ENCODE data around the gene TMEM59L. TPM values are rescaled to one million over a fixed set of nuclear protein-coding genes. Genes with fewer than 3 reads are reported as not detected.

Gene TMEM59L
- total and polyA plus RNA-seq, 9 of the 15 experiments (the other 6 are each of a cell fraction or from before 2014, with no cell fraction given), result 0.37 TPM; not detected in 8

DNA sequence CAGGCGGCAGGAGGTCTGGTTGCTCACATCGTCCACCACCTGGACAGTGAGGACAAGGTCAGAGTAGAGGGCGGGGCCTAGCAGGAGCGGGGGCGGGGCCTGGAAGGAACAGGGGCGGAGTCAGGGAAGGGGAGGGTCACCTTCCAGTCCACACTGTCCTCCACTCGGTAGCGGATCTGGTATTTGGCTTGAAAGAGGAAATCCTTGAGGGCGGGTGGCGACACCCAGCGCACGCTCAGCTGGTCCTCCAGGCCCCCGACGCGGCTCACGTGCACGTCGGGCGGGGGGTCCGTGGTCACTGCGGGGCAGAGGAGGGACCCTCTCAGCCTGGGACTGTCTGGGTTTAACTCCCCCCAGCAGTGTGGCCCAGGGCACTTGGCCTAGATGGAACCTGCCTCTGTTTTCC lies 15.9 kb upstream of the TMEM59L start (continued):
- TF ChIP-seq, protein P1, sequence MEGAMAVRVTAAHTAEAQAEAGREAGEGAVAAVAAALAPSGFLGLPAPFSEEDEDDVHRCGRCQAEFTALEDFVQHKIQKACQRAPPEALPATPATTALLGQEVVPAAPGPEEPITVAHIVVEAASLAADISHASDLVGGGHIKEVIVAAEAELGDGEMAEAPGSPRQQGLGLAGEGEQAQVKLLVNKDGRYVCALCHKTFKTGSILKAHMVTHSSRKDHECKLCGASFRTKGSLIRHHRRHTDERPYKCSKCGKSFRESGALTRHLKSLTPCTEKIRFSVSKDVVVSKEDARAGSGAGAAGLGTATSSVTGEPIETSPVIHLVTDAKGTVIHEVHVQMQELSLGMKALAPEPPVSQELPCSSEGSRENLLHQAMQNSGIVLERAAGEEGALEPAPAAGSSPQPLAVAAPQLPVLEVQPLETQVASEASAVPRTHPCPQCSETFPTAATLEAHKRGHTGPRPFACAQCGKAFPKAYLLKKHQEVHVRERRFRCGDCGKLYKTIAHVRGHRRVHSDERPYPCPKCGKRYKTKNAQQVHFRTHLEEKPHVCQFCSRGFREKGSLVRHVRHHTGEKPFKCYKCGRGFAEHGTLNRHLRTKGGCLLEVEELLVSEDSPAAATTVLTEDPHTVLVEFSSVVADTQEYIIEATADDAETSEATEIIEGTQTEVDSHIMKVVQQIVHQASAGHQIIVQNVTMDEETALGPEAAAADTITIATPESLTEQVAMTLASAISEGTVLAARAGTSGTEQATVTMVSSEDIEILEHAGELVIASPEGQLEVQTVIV (CRISPR knock-in tag; IDR thresholded peaks at IDR 0.05; ENCODE audit: borderline replicate concordance), result no peak
- no peak for TF ChIP-seq PRPF4 (IDR thresholded peaks at IDR 0.05; ENCODE audit: insufficient read depth, low read depth, low read length, poor library complexity, severe bottlenecking)
- TF ChIP-seq RBM25 (IDR thresholded peaks at IDR 0.05; ENCODE audit: low read depth, low read length, severe bottlenecking), result no peak
- TF ChIP-seq TGIF2 (CRISPR knock-in tag; IDR thresholded peaks at IDR 0.05), result no peak
- no peak for TF ChIP-seq ELF2 (CRISPR knock-in tag; IDR thresholded peaks at IDR 0.05)
- peak; percentile 51; the same call in 1 of the 2 replicates for TF ChIP-seq RB1 (IDR thresholded peaks at IDR 0.05; ENCODE audit: low read depth)
- TF ChIP-seq CREBBP (IDR thresholded peaks at IDR 0.05; ENCODE audit: low read depth, low read length), result no peak
- no peak for TF ChIP-seq TARDBP (IDR thresholded peaks at IDR 0.05)
- TF ChIP-seq POU5F1 (IDR thresholded peaks at IDR 0.05; ENCODE audit: borderline replicate concordance, low read depth, low read length, partially characterized antibody), result no peak
- TF ChIP-seq, protein P2, sequence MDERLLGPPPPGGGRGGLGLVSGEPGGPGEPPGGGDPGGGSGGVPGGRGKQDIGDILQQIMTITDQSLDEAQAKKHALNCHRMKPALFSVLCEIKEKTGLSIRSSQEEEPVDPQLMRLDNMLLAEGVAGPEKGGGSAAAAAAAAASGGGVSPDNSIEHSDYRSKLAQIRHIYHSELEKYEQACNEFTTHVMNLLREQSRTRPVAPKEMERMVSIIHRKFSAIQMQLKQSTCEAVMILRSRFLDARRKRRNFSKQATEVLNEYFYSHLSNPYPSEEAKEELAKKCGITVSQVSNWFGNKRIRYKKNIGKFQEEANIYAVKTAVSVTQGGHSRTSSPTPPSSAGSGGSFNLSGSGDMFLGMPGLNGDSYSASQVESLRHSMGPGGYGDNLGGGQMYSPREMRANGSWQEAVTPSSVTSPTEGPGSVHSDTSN (CRISPR knock-in tag; IDR thresholded peaks at IDR 0.05; ENCODE audit: low read depth), result no peak
- TF ChIP-seq, protein P2 (tag; conservative IDR thresholded peaks at IDR 0.05; ENCODE audit: low read depth), result no peak
- TF ChIP-seq FOS (IDR thresholded peaks at IDR 0.05; ENCODE audit: extremely low read depth, insufficient read length), result no peak
- no peak for TF ChIP-seq ZNF239 (CRISPR knock-in tag; IDR thresholded peaks at IDR 0.05)
- no peak for TF ChIP-seq NR1H2 (CRISPR knock-in tag; IDR thresholded peaks at IDR 0.05)
- no peak for TF ChIP-seq ZNF134 (CRISPR knock-in tag; conservative IDR thresholded peaks at IDR 0.05)
- no peak for TF ChIP-seq SMARCE1 (IDR thresholded peaks at IDR 0.05)
- TF ChIP-seq, protein P3, sequence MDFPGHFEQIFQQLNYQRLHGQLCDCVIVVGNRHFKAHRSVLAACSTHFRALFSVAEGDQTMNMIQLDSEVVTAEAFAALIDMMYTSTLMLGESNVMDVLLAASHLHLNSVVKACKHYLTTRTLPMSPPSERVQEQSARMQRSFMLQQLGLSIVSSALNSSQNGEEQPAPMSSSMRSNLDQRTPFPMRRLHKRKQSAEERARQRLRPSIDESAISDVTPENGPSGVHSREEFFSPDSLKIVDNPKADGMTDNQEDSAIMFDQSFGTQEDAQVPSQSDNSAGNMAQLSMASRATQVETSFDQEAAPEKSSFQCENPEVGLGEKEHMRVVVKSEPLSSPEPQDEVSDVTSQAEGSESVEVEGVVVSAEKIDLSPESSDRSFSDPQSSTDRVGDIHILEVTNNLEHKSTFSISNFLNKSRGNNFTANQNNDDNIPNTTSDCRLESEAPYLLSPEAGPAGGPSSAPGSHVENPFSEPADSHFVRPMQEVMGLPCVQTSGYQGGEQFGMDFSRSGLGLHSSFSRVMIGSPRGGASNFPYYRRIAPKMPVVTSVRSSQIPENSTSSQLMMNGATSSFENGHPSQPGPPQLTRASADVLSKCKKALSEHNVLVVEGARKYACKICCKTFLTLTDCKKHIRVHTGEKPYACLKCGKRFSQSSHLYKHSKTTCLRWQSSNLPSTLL (IDR thresholded peaks at IDR 0.05), result no peak
- TF ChIP-seq FOXK1 (CRISPR knock-in tag; IDR thresholded peaks at IDR 0.05; ENCODE audit: borderline replicate concordance), result no peak
- TF ChIP-seq ZNF695 (CRISPR knock-in tag; IDR thresholded peaks at IDR 0.05), result no peak
- no peak for TF ChIP-seq NFE2 (IDR thresholded peaks at IDR 0.05; ENCODE audit: low read depth)
- TF ChIP-seq SRSF1 (IDR thresholded peaks at IDR 0.05; ENCODE audit: low read depth, low read length), result no peak
- TF ChIP-seq, protein P4, sequence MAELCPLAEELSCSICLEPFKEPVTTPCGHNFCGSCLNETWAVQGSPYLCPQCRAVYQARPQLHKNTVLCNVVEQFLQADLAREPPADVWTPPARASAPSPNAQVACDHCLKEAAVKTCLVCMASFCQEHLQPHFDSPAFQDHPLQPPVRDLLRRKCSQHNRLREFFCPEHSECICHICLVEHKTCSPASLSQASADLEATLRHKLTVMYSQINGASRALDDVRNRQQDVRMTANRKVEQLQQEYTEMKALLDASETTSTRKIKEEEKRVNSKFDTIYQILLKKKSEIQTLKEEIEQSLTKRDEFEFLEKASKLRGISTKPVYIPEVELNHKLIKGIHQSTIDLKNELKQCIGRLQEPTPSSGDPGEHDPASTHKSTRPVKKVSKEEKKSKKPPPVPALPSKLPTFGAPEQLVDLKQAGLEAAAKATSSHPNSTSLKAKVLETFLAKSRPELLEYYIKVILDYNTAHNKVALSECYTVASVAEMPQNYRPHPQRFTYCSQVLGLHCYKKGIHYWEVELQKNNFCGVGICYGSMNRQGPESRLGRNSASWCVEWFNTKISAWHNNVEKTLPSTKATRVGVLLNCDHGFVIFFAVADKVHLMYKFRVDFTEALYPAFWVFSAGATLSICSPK (IDR thresholded peaks at IDR 0.05; ENCODE audit: borderline replicate concordance), result no peak
